Osteocyte (in vitro differentiated cells): ENCODE data around the gene IFIH1. TPM values are rescaled to one million over a fixed set of nuclear protein-coding genes. Genes with fewer than 3 reads are reported as not detected.

Source experiments
- DNase-seq: peaks from one replicate; pipeline ENCODE4 v3.0.0; 2021; ENCODE audit warnings: mixed read lengths; ENCODE audit not compliant: unreplicated experiment; ENCODE audit errors: extremely low spot score
- H3K27ac Mint-ChIP-seq: one replicate; pipeline ENCODE4 v1.8.0; 2021; ENCODE audit warnings: mild to moderate bottlenecking, mixed read lengths; ENCODE audit not compliant: unreplicated experiment
- H3K27me3 Mint-ChIP-seq: one replicate; pipeline ENCODE4 v1.8.0; 2021; ENCODE audit warnings: mixed read lengths; ENCODE audit not compliant: unreplicated experiment
- H3K36me3 Mint-ChIP-seq: one replicate; pipeline ENCODE4 v1.8.0; 2021; ENCODE audit warnings: mixed read lengths; ENCODE audit not compliant: unreplicated experiment
- H3K4me1 Mint-ChIP-seq: one replicate; pipeline ENCODE4 v1.8.0; 2021; ENCODE audit warnings: mixed read lengths; ENCODE audit not compliant: unreplicated experiment
- H3K4me3 Mint-ChIP-seq: one replicate; pipeline ENCODE4 v1.8.0; 2021; ENCODE audit warnings: mild to moderate bottlenecking, moderate library complexity, mixed read lengths; ENCODE audit not compliant: unreplicated experiment
- H3K9me3 Mint-ChIP-seq: one replicate; pipeline ENCODE4 v1.8.0; 2021; ENCODE audit warnings: mixed read lengths; ENCODE audit not compliant: unreplicated experiment
- total RNA-seq: library from RNA; stranded (reverse); gene quantifications from 2 replicates; pipeline ENCODE4 v1.2.1, GENCODE V29; 2021
- TF ChIP-seq, protein P1 (sequence below): fragments of 200-600 bp; sonication (generic); IDR thresholded peaks from 2 replicates; pipeline ENCODE4 v1.5.0; 2021; ENCODE audit warnings: antibody characterized with exemption, mild to moderate bottlenecking, moderate library complexity

The IFIH1 gene
- total RNA-seq, 1 donor from 2014 or later = 5.4 TPM

DNA sequence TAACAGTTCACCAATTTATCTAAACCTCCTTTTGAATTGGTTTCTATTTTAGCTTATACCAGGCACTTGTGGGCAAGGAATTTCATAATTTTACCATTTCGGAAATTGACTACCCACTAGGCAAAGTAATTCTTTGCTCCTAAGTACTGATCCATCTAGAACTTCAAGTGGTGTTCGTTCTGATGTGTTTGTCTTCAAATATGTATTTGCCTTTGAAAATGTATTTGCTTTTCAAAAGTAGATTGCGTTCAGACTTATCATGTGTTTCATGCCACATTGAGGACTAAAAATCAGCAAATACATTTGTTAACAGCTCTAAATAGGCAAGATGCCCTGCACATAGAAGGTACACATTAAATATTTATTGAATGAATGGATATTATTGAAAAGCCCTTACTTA, 26.7 kb downstream of the IFIH1 start:
- no peak overlapping the region for H3K27ac Mint-ChIP-seq
- TF ChIP-seq, protein P1, sequence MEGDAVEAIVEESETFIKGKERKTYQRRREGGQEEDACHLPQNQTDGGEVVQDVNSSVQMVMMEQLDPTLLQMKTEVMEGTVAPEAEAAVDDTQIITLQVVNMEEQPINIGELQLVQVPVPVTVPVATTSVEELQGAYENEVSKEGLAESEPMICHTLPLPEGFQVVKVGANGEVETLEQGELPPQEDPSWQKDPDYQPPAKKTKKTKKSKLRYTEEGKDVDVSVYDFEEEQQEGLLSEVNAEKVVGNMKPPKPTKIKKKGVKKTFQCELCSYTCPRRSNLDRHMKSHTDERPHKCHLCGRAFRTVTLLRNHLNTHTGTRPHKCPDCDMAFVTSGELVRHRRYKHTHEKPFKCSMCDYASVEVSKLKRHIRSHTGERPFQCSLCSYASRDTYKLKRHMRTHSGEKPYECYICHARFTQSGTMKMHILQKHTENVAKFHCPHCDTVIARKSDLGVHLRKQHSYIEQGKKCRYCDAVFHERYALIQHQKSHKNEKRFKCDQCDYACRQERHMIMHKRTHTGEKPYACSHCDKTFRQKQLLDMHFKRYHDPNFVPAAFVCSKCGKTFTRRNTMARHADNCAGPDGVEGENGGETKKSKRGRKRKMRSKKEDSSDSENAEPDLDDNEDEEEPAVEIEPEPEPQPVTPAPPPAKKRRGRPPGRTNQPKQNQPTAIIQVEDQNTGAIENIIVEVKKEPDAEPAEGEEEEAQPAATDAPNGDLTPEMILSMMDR = no peak
- H3K36me3 Mint-ChIP-seq = peaks cover 3% of the 10 kb centered on the region

DNA sequence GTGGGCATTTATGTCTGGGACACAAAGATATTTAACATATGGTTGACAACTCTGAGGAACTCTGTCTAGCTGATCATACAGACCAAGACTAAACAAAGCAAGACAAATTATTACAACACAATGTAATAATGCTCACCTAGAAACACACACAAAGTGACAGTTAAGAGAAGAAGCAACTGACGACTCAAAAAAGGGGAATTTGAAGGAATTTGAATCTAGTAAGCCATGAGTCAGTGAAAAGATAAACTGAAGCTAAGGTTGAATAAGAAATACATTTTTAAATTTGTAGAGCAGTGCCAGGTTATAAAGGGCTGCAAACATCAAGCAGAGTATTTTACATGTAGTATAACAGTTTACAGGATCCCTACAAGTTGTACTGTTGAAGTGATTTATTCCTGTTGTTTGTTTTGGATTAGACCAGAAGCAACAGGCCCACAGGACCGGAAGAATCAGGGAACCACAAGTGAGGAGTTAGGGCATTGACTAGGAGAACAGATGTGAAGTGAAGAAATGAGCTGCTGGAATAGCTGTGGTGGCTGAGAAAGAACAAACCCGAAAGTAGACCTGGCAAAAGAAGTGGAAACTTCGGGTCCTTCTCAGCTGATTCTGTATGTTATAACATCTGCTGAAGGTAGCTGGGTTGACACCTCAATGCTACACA, 35.6 kb downstream of the IFIH1 start:
- no peaks in the 10 kb centered on the region for H3K4me1 Mint-ChIP-seq
- H3K27ac Mint-ChIP-seq = no peak overlapping the region
- no peak for DNase-seq
- no peak overlapping the region for H3K4me3 Mint-ChIP-seq
- no peaks in the 10 kb centered on the region for H3K27me3 Mint-ChIP-seq
- TF ChIP-seq, protein P1 = no peak
- H3K36me3 Mint-ChIP-seq = peaks cover 9% of the 10 kb centered on the region
- H3K9me3 Mint-ChIP-seq = no peaks in the 10 kb centered on the region

More for the DNA sequence above, 26.7 kb downstream of the IFIH1 start:
- DNase-seq = no peak
- Mint-ChIP-seq H3K4me3 (no peak overlapping the region), H3K9me3 (no peaks in the 10 kb centered on the region), H3K4me1 (peaks cover 12% of the 10 kb centered on the region), H3K27me3 (no peaks in the 10 kb centered on the region)

DNA sequence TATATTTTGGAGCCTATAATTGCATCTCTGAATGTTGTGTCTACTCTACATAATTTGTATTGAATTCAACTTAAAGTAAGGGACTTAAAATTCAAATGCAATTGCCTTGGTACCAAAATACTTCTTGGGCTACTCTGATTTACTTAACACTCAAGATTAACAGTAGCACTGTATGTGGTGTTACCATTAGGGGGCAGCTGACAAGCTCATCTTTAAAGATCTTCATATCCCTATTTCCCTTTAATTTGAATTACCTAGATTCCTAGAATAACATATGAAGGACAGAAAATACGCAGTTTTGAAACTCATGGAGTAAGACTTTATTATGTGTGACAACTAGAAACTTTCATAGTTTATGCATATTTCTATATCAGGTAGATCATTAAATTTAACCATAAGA, 37.8 kb downstream of the IFIH1 start:
- Mint-ChIP-seq H3K9me3 (no peaks in the 10 kb centered on the region), H3K4me3 (no peak overlapping the region), H3K27ac (no peak overlapping the region), H3K36me3 (peaks cover 20% of the 10 kb centered on the region), H3K27me3 (no peaks in the 10 kb centered on the region), H3K4me1 (peaks cover under 1% of the 10 kb centered on the region)
- no peak for DNase-seq
- TF ChIP-seq, protein P1 = no peak

DNA sequence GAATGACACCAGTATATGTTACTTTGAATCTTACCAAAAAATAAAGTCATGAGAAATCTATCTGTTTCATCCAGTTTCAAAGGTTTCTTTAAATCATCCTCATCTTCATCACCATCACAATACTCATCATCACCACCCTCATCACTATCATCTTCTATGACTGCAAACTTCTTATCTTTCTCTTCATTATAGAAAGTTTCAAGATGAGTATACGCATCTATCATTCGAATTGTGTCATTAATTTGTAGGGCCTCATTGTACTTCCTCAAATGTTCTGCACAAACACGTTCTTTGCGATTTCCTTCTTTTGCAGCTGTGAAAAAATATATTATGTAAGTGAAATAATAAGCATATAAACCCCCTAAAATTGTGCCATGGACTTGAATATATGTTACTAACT, 41.1 kb downstream of the IFIH1 start:
- DNase-seq = no peak
- Mint-ChIP-seq H3K27ac (no peak overlapping the region), H3K27me3 (no peaks in the 10 kb centered on the region), H3K9me3 (no peaks in the 10 kb centered on the region), H3K36me3 (peaks cover 24% of the 10 kb centered on the region), H3K4me1 (peaks cover 3% of the 10 kb centered on the region), H3K4me3 (no peak overlapping the region)
- TF ChIP-seq, protein P1 = no peak

DNA sequence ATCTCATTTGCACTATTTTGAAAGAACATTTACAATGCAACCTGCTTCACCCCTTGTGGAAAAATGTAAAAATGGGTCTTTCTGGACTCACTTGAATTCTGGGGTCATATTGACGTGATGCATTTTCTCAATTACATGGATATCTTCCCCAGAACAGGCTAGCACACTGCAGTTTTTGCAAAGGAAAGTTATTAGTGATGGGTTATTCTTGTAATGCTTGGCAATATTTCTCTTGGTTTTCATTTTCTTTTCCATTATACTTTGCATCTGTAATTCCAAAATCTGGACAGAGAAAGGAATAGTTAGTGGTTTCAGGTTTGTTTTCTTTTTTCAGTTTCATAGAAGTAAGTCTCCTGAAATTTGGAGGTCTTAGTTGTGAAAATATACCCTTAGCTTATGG, 50.5 kb downstream of the IFIH1 start:
- TF ChIP-seq, protein P1 = no peak
- Mint-ChIP-seq H3K27me3 (no peaks in the 10 kb centered on the region), H3K4me3 (no peak overlapping the region), H3K4me1 (peaks cover 2% of the 10 kb centered on the region), H3K27ac (no peak overlapping the region), H3K9me3 (no peaks in the 10 kb centered on the region), H3K36me3 (peaks cover 19% of the 10 kb centered on the region)
- no peak for DNase-seq
